HG03097 (cell line): ENCODE measurements around the gene C9orf153.
"Not testable (repeated sequence)": the region's sequence is repeated elsewhere in the genome, so short reads cannot be mapped to it uniquely, and the experiment has no call there.

Experiments
- ATAC-seq: cut with Tn5 transposase; IDR thresholded peaks from one replicate; pipeline ENCODE4 v1.9.1; 2021; ENCODE audit not compliant: unreplicated experiment, low FRiP score

Gene C9orf153

DNA sequence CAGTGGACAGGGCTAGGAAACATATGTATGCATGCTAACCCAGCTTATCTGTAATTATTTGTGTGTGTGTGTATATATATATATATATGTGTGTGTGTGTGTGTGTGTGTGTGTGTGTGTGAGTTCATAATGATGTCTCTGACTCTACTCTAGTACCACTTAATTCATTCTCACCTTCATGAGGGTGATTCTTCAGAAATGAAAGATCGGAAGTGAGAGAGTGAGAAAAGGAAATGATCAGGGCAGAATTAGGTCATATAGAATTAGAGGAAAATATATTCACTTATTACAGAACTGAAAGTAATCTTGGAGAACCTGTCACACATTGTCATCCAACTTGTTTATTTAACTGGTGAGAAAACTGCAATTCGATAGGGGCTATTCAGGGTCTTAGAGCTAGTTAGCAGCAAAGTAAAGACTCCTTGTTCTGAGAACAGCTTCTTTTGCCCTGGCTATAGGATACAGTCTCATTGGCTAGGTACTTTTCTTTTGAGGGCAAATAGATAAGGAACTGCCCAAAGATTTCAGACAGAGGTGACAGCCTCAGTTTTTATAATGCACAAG, 58.8 kb downstream of the C9orf153 start:
- ATAC-seq, result no peak

DNA sequence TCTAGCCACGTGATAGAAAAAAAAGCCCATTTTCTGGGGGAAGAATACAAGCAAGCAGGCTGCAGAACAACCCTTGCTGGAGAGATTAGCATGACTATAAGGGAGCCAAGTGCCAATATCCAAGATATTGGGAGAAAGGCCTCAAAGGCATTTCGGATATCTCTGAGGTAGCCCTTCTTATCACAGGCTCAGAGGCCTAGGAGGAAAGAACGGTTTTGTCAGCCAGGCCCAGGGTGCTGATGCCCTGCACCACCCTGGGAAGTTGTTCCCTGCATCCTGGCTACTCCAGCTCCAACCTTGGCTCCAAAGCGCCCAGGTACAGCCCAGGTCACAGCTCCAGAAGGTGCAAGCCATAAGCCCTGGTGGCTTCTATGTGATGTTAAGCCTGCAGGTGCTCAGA, 66.4 kb downstream of the C9orf153 start:
- no peak for ATAC-seq

- not testable (repeated sequence) for ATAC-seq
Measured at GRCh38 chr9:86190700-86191099, 68.8 kb downstream of the C9orf153 start.

DNA sequence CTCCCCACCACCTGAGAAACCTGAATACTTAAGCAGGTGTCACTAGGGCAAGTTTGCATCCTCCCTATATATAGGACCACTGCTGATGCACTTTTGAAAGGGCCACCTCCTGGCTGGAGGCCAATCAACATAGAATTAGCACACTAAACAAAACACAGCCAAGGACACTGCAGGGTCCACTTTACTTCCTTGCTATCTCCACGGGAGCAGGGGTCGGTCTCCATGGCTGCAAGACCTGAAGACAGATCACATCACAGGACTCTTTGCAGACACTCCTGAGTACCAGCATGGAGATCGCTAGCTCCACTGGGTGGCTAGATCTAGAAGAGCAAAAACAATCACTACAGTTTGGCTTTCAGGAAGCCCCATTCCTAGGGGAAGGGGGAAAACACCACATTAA, 72.3 kb downstream of the C9orf153 start:
- no peak for ATAC-seq

- ATAC-seq, result no peak
Measured at GRCh38 chr9:86186696-86187095, 72.8 kb downstream of the C9orf153 start.

DNA sequence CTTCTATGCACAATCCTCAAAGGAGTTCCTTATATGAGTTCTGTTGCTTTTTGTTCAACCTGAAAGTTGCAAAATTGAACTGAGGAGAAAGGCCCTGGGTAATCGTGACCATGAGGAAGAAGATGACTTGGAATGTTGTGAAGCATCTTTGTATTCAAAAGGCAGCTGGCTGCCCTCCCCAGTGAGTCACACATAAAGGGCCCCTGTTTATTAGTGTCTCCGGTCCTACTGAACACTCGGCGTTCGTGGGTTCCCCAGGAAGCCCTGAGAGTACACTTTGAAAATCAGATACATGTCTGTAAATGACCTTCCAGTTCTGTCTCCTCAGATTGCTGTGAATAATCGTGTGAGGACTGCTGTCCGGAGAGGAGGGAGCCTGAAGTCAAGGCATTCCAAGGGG, 73.6 kb downstream of the C9orf153 start:
- no peak for ATAC-seq

- no peak for ATAC-seq
Measured at GRCh38 chr9:86184138-86184524, 75.3 kb downstream of the C9orf153 start.

DNA sequence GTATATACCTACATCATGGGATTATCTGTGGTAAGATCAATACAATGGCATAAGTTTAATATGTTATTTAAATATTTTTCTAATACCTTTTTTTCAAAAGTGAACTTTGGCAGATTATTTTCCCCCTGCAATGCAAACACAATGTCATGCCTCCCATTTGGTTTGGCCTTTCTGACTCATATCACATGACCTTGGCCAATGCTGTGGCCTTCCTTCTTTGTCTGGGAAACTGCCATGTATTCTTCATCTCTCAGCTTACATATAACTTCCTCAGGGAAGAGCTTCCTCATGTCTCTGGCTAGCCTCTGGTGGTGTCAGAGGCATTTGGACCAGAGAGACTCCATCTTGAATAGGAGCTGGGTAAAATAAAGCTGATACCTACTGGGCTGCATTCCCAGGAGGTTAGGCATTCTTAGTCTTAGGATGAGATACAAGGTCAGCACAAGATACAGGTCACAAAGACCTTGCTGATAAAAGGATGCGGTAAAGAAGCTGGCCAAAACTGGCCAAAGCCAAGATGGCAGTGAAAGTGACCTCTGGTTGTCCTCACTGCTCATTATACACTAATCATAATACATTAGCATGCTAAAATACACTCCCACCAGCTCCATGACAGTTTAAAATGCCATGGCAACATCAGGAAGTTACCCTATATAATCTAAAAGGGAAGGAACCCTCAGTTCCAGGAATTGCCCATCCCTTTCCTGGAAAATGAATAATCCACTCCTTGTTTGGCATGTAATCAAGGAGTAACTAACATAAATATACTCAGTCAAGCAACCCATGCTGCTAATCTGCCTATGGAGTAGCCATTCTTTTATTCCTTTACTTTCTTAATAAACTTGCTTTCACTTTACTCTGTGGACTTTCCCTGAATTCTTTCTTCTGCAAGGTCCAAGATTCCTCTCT, 76.0 kb downstream of the C9orf153 start:
- no peak for ATAC-seq

DNA sequence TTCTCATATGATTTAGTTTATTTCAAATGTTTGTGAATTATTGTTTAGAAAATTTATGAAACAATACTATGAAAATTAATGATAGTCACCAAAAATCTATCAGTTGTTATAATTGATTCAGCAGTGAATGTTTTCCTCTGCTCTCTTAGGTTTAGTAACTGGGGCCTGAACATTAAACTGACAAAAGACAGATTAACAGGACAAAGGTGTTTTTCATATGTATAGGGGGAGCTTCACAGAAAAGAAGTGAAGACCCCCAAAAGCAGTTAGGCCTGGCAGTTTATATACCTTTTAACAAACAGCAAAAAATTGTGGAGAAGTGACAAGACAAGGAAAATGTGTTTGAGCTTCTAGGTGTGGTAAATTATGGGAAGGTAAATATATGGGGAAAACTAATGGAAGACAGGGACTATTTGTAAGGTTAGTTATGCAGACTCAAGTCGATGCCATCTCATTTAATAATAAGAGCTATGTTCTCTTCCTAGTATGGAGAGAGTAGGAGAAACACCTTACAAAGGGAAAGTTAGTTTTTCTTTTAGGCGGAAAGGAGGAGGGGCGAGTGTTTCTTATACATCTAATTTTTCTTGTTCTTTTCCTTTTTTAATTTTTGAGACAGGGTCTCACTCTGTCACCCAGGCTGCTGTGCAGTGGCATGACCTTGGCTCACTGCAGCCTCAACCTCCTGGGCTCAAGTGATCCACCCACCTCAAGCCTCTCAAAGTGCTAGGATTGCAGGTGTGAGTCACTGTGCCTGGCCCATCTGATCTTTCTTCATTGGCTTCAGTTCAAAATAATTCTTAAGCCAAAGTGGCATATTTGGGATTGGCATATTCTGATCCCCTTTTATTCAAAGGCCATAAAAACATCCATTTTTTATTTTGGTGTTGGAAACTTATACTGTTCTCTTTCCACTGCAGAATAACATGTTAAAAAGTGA, 77.8 kb downstream of the C9orf153 start:
- no peak for ATAC-seq

GRCh38 chr9:86178503-86178902, 81.0 kb downstream of the C9orf153 start:
- no peak for ATAC-seq

DNA sequence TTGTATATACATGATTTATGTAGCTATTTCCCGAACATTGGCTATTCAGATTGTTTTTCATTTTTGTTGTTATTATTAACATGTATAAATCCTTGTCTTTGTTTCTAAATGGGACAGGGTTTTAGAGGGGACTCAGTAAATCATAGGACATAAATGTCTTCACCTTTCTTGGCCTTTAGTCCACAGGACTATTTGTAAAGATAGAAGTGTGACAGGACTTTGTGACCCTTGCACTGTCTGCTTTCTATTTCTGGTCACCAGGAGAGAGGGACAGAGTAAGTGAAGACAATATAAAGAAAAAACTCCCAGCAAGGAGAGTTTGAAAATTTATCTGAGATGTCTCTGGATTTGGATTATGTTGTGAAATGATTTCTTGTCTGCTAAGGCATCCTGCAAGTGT, 81.5 kb downstream of the C9orf153 start:
- ATAC-seq, result no peak

GRCh38 chr9:86176468-86176867, 83.0 kb downstream of the C9orf153 start:
- ATAC-seq, result no peak

- no peak for ATAC-seq
Measured at GRCh38 chr9:86175743-86176456, 83.6 kb downstream of the C9orf153 start.

GRCh38 chr9:86175223-86175622, 84.2 kb downstream of the C9orf153 start:
- no peak for ATAC-seq
